OCI-LY7 (cell line): ENCODE data around the gene RAB3IP.
"Not testable (repeated sequence)": the region's sequence is repeated elsewhere in the genome, so short reads cannot be mapped to it uniquely, and the experiment has no call there.

Experiments
- EZH2phosphoT487 ChIP-seq: fragments of 200-600 bp; sonication (generic); IDR thresholded peaks from 2 replicates; pipeline ENCODE4 v1.6.1; 2018; ENCODE audit warnings: low read depth, borderline replicate concordance, mild to moderate bottlenecking, mixed run types, antibody characterized with exemption, low read length, moderate library complexity, mixed read lengths
- TF ChIP-seq, protein P1 (sequence below): fragments of 200-600 bp; sonication (generic); conservative IDR thresholded peaks from 2 replicates; pipeline ENCODE4 v1.5.1; 2014; ENCODE audit warnings: mild to moderate bottlenecking, antibody characterized with exemption, low read length, moderate library complexity, mixed read lengths

DNA sequence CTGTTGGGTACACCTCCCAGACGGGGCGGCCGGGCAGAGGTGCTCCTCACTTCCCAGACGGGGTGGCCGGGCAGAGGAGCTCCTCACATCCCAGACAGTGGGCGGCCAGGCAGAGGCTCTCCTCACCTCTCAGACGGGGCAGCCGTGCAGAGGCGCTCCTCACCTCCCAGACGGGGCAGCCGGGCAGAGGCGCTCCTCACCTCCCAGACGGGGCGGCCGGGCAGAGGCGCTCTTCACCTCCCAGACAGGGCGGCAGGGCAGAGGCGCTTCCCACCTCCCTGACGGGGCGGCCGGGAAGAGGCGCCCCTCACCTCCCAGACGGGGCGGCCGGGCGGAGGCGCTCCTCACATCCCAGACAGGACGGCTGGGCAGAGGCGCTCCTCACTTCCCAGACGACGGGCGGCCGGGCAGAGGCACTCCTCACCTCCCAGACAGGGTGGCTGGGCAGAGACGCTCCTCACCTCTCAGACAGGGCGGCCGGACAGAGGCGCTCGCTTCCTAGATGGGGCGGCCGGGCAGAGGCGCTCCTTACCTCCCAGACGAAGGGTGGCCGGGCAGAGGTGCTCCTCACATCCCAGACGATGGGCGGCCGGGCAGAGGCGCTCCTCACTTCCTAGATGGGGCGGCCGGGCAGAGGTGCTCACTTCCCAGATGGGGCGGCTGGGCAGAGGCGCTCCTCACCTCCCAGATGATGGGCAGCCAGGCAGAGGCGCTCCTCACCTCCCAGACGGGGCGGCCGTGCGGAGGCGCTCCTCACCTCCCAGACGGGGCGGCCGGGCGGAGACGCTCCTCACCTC, 68.6 kb downstream of the RAB3IP start:
- TF ChIP-seq, protein P1, sequence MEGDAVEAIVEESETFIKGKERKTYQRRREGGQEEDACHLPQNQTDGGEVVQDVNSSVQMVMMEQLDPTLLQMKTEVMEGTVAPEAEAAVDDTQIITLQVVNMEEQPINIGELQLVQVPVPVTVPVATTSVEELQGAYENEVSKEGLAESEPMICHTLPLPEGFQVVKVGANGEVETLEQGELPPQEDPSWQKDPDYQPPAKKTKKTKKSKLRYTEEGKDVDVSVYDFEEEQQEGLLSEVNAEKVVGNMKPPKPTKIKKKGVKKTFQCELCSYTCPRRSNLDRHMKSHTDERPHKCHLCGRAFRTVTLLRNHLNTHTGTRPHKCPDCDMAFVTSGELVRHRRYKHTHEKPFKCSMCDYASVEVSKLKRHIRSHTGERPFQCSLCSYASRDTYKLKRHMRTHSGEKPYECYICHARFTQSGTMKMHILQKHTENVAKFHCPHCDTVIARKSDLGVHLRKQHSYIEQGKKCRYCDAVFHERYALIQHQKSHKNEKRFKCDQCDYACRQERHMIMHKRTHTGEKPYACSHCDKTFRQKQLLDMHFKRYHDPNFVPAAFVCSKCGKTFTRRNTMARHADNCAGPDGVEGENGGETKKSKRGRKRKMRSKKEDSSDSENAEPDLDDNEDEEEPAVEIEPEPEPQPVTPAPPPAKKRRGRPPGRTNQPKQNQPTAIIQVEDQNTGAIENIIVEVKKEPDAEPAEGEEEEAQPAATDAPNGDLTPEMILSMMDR: not testable (repeated sequence)
- not testable (repeated sequence) for TF ChIP-seq EZH2phosphoT487
